Adrenal gland (tissue), 12 donors: Measurements from ENCODE around the gene KAZN. TPM values are rescaled to one million over a fixed set of nuclear protein-coding genes. Genes with fewer than 3 reads are reported as not detected.

ENCODE experiments used
- DNase-seq, 7 donors: peaks; one replicate each; pipeline ENCODE4 v3.0.0-alpha.2; 2019 to 2020
- H3K27ac ChIP-seq, 5 donors: fragments of 200-600 bp; sonication (generic) in 4 of 5; 1 replicate in 3 of 5; 2 replicates in 2 of 5; pipeline versions ENCODE4 v1.5.1 to v1.8.0; 2016 to 2020; ENCODE audit warnings: mild to moderate bottlenecking in 1 of 5
- H3K27me3 ChIP-seq: fragments of 200-600 bp; 2 replicates; pipeline ENCODE4 v1.8.0; 2021
- H3K36me3 ChIP-seq, 2 donors: fragments of 200-600 bp; replicated peaks in 1 of 2; 1 replicate in 1 of 2; 2 replicates in 1 of 2; pipeline versions ENCODE4 v1.5.1 to v1.8.0; 2018 to 2022
- H3K4me1 ChIP-seq, 2 donors: fragments of 200-600 bp; replicated peaks in 1 of 2; 1 replicate in 1 of 2; 2 replicates in 1 of 2; pipeline versions ENCODE4 v1.5.1 to v1.8.0; 2018 to 2021
- H3K4me3 ChIP-seq, 4 donors: fragments of 200-600 bp; sonication (generic) in 3 of 4; one replicate each; pipeline ENCODE4 v1.5.1; 2016 to 2018
- H3K9me3 ChIP-seq, 3 donors: fragments of 200-600 bp; sonication (generic) in 1 of 3; replicated peaks in 1 of 3; 1 replicate in 2 of 3; 2 replicates in 1 of 3; pipeline versions ENCODE4 v1.5.1 to v1.8.0; 2016 to 2021
- POLR2A ChIP-seq, 2 donors: fragments of 450-650 bp; IDR thresholded peaks; one replicate each; pipeline ENCODE4 v1.6.1; 2017; ENCODE audit warnings: antibody characterized with exemption in 2 of 2, mild to moderate bottlenecking in 2 of 2, moderate library complexity in 1 of 2
- WGBS, 4 donors: extraction: QIAGEN DNeasy Blood & Tissue Kit in 2 of 4; methylation state at CpG; one replicate each; pipeline versions ENCODE4 v1.1.5 to v1.1.7; 2013 to 2017; 5-methylcytosine and 5-hydroxymethylcytosine counted together
- intact Hi-C, 2 donors: fragments of 100-400 bp; cut with DNase I; formaldehyde crosslinking; loops; one replicate each; pipeline versions ENCODE4 v1.14.1 to v1.15.0; 2022 to 2023
- polyA plus RNA-seq, 3 donors: library from polyadenylated mRNA; stranded (reverse); fragments of 200-250 nt in 2 of 3; fragments of 350-450 nt in 1 of 3; fragmentation: Illumina TruSeq in 1 of 3; extraction: RNeasy Lipid Tissue Mini Kit (QIAGEN cat#74804) in 1 of 3; gene quantifications; one replicate each; pipeline ENCODE4 v1.2.3, GENCODE V29; 2013 to 2014
- total RNA-seq, 9 donors: library from RNA; depleted of rRNA in 4 of 9; stranded (reverse); fragments of >200 nt in 4 of 9; fragments of 120-200 nt in 1 of 9; fragmentation: NEBNext Ultra II Directional in 1 of 9; extraction: Animal tissue kit (Norgen Biotek cat#: 25700) in 1 of 9; gene quantifications; one replicate each; pipeline versions ENCODE4 v1.1.0 to v1.2.4, GENCODE V29; 2013 to 2023
- TF ChIP-seq, protein P1 (sequence below), 6 experiments: fragments of 450-650 bp in 4 of 6; fragments of 200-600 bp in 2 of 6; sonication (generic) in 1 of 6; IDR thresholded peaks; 1 replicate in 5 of 6; 2 replicates in 1 of 6; pipeline versions ENCODE4 v1.5.1 to v1.8.0; 2016 to 2021; ENCODE audit warnings: antibody characterized with exemption in 6 of 6, mild to moderate bottlenecking in 2 of 6, moderate library complexity in 1 of 6
- donor health status: healthy with polysubstance abuse.
- donor health status: Bipolar disorder and iron deficiency.
- donor health status: DM: yes; HTN: yes; CAD: no.
- donor health status: DM: no; HTN: no; CAD: no.
- donor health status: DM: no; HTN: no; CAD: no.
- donor health status: DM: yes; HTN: yes; CAD: no.

The KAZN gene
- total and polyA plus RNA-seq, 12 donors: 5.9 to 63.4 (median 29.5) TPM

- TF ChIP-seq, protein P1, sequence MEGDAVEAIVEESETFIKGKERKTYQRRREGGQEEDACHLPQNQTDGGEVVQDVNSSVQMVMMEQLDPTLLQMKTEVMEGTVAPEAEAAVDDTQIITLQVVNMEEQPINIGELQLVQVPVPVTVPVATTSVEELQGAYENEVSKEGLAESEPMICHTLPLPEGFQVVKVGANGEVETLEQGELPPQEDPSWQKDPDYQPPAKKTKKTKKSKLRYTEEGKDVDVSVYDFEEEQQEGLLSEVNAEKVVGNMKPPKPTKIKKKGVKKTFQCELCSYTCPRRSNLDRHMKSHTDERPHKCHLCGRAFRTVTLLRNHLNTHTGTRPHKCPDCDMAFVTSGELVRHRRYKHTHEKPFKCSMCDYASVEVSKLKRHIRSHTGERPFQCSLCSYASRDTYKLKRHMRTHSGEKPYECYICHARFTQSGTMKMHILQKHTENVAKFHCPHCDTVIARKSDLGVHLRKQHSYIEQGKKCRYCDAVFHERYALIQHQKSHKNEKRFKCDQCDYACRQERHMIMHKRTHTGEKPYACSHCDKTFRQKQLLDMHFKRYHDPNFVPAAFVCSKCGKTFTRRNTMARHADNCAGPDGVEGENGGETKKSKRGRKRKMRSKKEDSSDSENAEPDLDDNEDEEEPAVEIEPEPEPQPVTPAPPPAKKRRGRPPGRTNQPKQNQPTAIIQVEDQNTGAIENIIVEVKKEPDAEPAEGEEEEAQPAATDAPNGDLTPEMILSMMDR (IDR thresholded peaks at IDR 0.05): no peak
- TF ChIP-seq POLR2A (IDR thresholded peaks at IDR 0.05): no peak
- Histone ChIP-seq H3K36me3 (no peaks in the 10 kb centered on the region), H3K27me3 (no peaks in the 10 kb centered on the region), H3K27ac (no peak overlapping the region), H3K4me1 (peaks cover 0 to 11% of the 10 kb centered on the region in 2 donors), H3K4me3 (no peak overlapping the region), H3K9me3 (no peaks in the 10 kb centered on the region)
- intact Hi-C loops: loop anchor here (5.0 kb wide), 1 partner anchor 106 kb away; no protein-coding TSS in a partner anchor
- DNase-seq: peak in 4 of 7 donors; percentile 54 to 67 (median 58)
- WGBS, 4 donors: 42 to 69% (median 54%) methylated on average over 7 of the region's 7 CpGs
Observed at GRCh38 chr1:14921057-14921456, 322.6 kb downstream of the KAZN start.

DNA sequence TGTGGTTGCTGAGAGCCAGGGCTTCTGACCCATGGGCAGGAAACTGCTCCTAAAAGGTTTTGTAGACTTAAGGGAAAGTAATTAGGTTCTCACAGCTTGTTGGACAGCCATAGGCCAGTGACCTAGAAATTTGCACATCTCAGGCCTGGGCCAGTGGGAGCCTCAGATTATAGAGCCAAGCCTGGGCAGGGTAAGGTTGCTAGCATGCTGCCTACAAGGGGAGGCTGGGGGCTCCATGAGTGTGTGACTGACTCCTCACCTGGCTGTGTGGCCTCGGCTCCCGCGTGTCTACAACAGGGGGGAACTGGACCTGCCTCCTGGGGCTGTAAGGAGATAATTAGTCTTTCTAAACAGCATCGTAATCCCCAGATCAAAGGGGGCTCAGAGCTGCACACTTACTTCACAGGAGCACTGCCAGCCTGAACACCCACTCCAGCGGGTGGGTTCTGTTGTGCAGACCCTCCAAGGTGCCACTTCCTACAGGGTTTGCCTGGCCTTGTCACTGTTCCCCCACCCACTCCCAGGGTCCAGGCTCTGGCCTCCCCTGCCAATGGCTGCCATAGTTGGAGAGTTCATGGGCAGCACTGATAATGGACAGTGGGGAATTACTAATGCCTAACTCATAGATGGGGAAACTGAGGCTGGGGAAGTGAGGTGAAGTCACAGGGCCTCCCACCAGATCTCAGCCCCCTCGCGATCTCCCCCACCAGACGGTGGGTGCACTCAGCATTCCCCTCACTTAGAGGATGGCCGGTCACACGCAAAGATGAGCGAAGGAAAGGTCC, 324.6 kb downstream of the KAZN start:
- DNase-seq: no peak
- H3K27me3 ChIP-seq: no peaks in the 10 kb centered on the region
- no peaks in the 10 kb centered on the region for H3K9me3 ChIP-seq
- H3K36me3 ChIP-seq: no peaks in the 10 kb centered on the region
- H3K4me3 ChIP-seq: peak overlapping the region in 1 of 4 donors; percentile 63
- intact Hi-C loops: loop anchor here (5.0 kb wide), 1 partner anchor 104 kb away; no protein-coding TSS in a partner anchor
- H3K4me1 ChIP-seq: peaks cover 0 to 20% of the 10 kb centered on the region in 2 donors
- no peak for TF ChIP-seq POLR2A (IDR thresholded peaks at IDR 0.05)
- TF ChIP-seq, protein P1 (IDR thresholded peaks at IDR 0.05): no peak
- H3K27ac ChIP-seq: peak overlapping the region in 3 of 5 donors; percentile 5 to 88 (median 23)
- WGBS, 4 donors: 80 to 91% (median 88%) methylated on average over 7 to 11 of the region's 11 CpGs

- Histone ChIP-seq H3K4me3 (peak overlapping the region in 1 of 4 donors; percentile 63), H3K27ac (peak overlapping the region in 3 of 5 donors; percentile 5 to 88 (median 23)), H3K27me3 (no peaks in the 10 kb centered on the region), H3K36me3 (no peaks in the 10 kb centered on the region), H3K9me3 (no peaks in the 10 kb centered on the region), H3K4me1 (peaks cover 0 to 27% of the 10 kb centered on the region in 2 donors)
- DNase-seq: peak; percentile 71 to 83 (median 79)
- WGBS, 4 donors: 2 to 8% (median 3%) methylated on average over 8 to 99 of the region's 101 CpGs
- TF ChIP-seq, protein P1 (IDR thresholded peaks at IDR 0.05): no peak
- TF ChIP-seq POLR2A (IDR thresholded peaks at IDR 0.05): peak in 1 of 2 donors; percentile 40
- intact Hi-C loops: loop anchor here (5.0 kb wide), 1 partner anchor 103 kb away; no protein-coding TSS in a partner anchor
Observed at GRCh38 chr1:14923727-14924452, 325.4 kb downstream of the KAZN start.
